GM12892 (cell line): ENCODE data around the gene FOXO3.

Experiments used
- POLR2A ChIP-seq: IDR thresholded peaks from 2 replicates; pipeline ENCODE4 v1.6.1; 2011; ENCODE audit warnings: low read depth, low read length, control low read depth
- POLR2AphosphoS5 ChIP-seq: IDR thresholded peaks from 2 replicates; pipeline ENCODE4 v1.6.1; 2011; ENCODE audit warnings: low read depth, low read length, control low read depth
- TAF1 ChIP-seq: IDR thresholded peaks from 2 replicates; pipeline ENCODE4 v1.6.1; 2011; ENCODE audit warnings: low read depth, mild to moderate bottlenecking, control low read depth, low read length, borderline replicate concordance

DNA sequence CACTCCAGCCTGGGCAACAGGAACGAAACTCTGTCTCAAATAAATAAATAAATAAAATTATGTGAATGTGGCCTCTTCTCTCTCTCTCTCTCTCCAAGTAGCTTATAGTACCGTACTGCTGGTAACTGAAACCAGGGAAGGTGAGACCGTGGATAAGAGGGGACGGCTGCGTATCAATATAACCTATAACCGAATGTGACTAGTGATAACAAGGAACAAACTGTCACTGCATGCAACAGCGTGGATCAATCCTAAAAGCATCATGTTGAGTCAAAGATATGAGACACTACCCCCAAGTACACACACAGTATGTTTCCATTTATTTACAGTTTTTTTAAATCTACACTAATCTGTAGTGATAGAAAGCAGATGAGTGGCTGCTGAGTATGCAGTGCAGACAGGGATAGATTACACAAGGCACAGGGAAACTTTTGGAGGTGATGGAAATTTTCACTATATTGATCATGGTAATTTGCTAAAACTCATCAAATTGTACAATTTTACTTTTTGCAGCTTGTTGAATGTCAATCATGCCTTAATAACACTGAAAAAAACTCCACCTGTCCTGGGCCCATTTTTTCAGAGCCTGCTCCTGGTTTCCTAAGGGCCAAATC, 166.1 kb downstream of the FOXO3 start:
- TF ChIP-seq POLR2A (no peak), TAF1 (no peak), POLR2AphosphoS5 (no peak)
